H1 (cell line): ENCODE data around the gene TCF25. TPM values are rescaled to one million over a fixed set of nuclear protein-coding genes. Genes with fewer than 3 reads are reported as not detected.

Experiments
- CTCF ChIA-PET: fragments of 300-600 bp; sonication (Branson Sonifier 250); formaldehyde crosslinking; loops from one replicate; lab custom pipeline; 2021; ENCODE audit not compliant: partially characterized antibody; lab: Charles Lee
- POLR2A ChIA-PET: fragments of 300-600 bp; sonication (Branson Sonifier 250); formaldehyde crosslinking; loops from one replicate; lab custom pipeline; 2021; ENCODE audit warnings: inconsistent platforms; ENCODE audit not compliant: partially characterized antibody; lab: Charles Lee
- DNase-seq, 2 experiments: peaks; one replicate each; pipeline versions ENCODE4 v3.0.0 to v3.0.0-alpha.2; 2010 to 2022; ENCODE audit warnings: low spot score in 2 of 2, low read depth in 1 of 2, mixed read lengths in 1 of 2
- FAIRE-seq: peaks from 2 replicates; lab custom pipeline; 2011; peaks lifted over from hg19 to GRCh38; lab: Jason Lieb, UNC
- H2AFZ ChIP-seq: 2 replicates; pipeline ENCODE4 v1.8.1; 2012; ENCODE audit warnings: low read length, inconsistent platforms
- H2AK5ac ChIP-seq: 2 replicates; pipeline ENCODE4 v1.6.1; 2013; ENCODE audit warnings: low read depth, low read length
- H2BK120ac ChIP-seq: replicated peaks from 2 replicates; pipeline ENCODE3; 2013; ENCODE audit warnings: low read depth, low read length, inconsistent platforms
- H2BK12ac ChIP-seq: 2 replicates; pipeline ENCODE4 v1.6.1; 2013; ENCODE audit warnings: low read depth, low read length
- H2BK15ac ChIP-seq: 2 replicates; pipeline ENCODE4 v1.6.1; 2013; ENCODE audit warnings: low read length
- H2BK20ac ChIP-seq: 2 replicates; pipeline ENCODE4 v1.6.1; 2013; ENCODE audit warnings: low read length
- H2BK5ac ChIP-seq: 2 replicates; pipeline ENCODE4 v1.6.1; 2013; ENCODE audit warnings: low read depth, low read length
- H3K14ac ChIP-seq: 2 replicates; pipeline ENCODE4 v1.6.1; 2013; ENCODE audit warnings: inconsistent platforms; ENCODE audit not compliant: insufficient read length
- H3K18ac ChIP-seq: 2 replicates; pipeline ENCODE4 v1.6.1; 2013; ENCODE audit warnings: low read length; ENCODE audit errors: extremely low read depth
- H3K23ac ChIP-seq: 2 replicates; pipeline ENCODE4 v1.6.1; 2013; ENCODE audit warnings: inconsistent platforms; ENCODE audit not compliant: insufficient read length
- H3K23me2 ChIP-seq: 2 replicates; pipeline ENCODE4 v1.6.1; 2013; ENCODE audit warnings: low read depth, low read length
- H3K27ac ChIP-seq: 2 replicates; pipeline ENCODE4 v1.6.1; 2011; ENCODE audit warnings: low read depth, low read length, inconsistent platforms
- H3K27me3 ChIP-seq, 4 experiments: replicated peaks in 1 of 4; 1 replicate in 1 of 4; 2 replicates in 3 of 4; pipeline versions ENCODE4 v1.6.1 to v1.8.1; 2011 to 2013; ENCODE audit warnings: low read length in 3 of 4, mild to moderate bottlenecking in 3 of 4, inconsistent platforms in 2 of 4, mixed read lengths in 2 of 4, moderate library complexity in 1 of 4; ENCODE audit not compliant: control insufficient read depth in 3 of 4, insufficient read depth in 3 of 4; ENCODE audit errors: extremely low read depth in 1 of 4
- H3K36me3 ChIP-seq, 4 experiments: 2 replicates each; pipeline versions ENCODE4 v1.6.1 to v1.8.1; 2011 to 2013; ENCODE audit warnings: mild to moderate bottlenecking in 4 of 4, low read length in 3 of 4, moderate library complexity in 2 of 4, control low read depth in 1 of 4, inconsistent platforms in 1 of 4; ENCODE audit not compliant: insufficient read depth in 4 of 4, control insufficient read depth in 2 of 4
- H3K4ac ChIP-seq: replicated peaks from 2 replicates; pipeline ENCODE3; 2013; ENCODE audit warnings: low read length, low read depth, mixed read lengths, inconsistent platforms; ENCODE audit not compliant: insufficient read length
- H3K4me1 ChIP-seq, 4 experiments: replicated peaks in 1 of 4; 1 replicate in 1 of 4; 2 replicates in 3 of 4; pipeline versions ENCODE4 v1.6.1 to v1.8.1; 2011 to 2013; ENCODE audit warnings: low read length in 3 of 4, inconsistent platforms in 2 of 4, mixed read lengths in 1 of 4; ENCODE audit not compliant: insufficient read depth in 4 of 4, control insufficient read depth in 3 of 4
- H3K4me2 ChIP-seq, 2 experiments: 2 replicates each; pipeline versions ENCODE4 v1.6.1 to v1.8.1; 2011 to 2013; ENCODE audit warnings: low read depth in 2 of 2, low read length in 2 of 2, control low read depth in 1 of 2, inconsistent platforms in 1 of 2, mild to moderate bottlenecking in 1 of 2; ENCODE audit not compliant: insufficient read depth in 1 of 2
- H3K4me3 ChIP-seq, 4 experiments: fragments of 200-600, 300-600 bp in 1 of 4; sonication (generic), shearing (Covaris generic), sonication (Bioruptor Twin) in 1 of 4; 2 replicates each; pipeline versions ENCODE4 v1.5.1 to v1.8.1; 2011 to 2016; ENCODE audit warnings: low read length in 4 of 4, low read depth in 3 of 4, control low read depth in 2 of 4, inconsistent platforms in 2 of 4, mild to moderate bottlenecking in 2 of 4, mixed read lengths in 1 of 4, moderate library complexity in 1 of 4; ENCODE audit not compliant: insufficient read depth in 2 of 4; ENCODE audit errors: extremely low read depth in 1 of 4
- H3K56ac ChIP-seq: replicated peaks from 2 replicates; pipeline ENCODE3; 2013; ENCODE audit warnings: low read depth, mild to moderate bottlenecking, mixed read lengths, low read length, inconsistent platforms; ENCODE audit not compliant: insufficient read length
- H3K79me1 ChIP-seq: 2 replicates; pipeline ENCODE4 v1.6.1; 2013; ENCODE audit warnings: low read depth, low read length, control low read depth
- H3K79me2 ChIP-seq, 2 experiments: 2 replicates each; pipeline versions ENCODE4 v1.6.1 to v1.8.1; 2012 to 2013; ENCODE audit warnings: low read length in 2 of 2, mild to moderate bottlenecking in 2 of 2, inconsistent platforms in 1 of 2; ENCODE audit not compliant: insufficient read depth in 2 of 2, control insufficient read depth in 1 of 2
- H3K9ac ChIP-seq, 4 experiments: replicated peaks in 1 of 4; 1 replicate in 1 of 4; 2 replicates in 3 of 4; pipeline versions ENCODE4 v1.6.1 to v1.8.1; 2011 to 2013; ENCODE audit warnings: low read depth in 3 of 4, low read length in 3 of 4, control low read depth in 2 of 4, mild to moderate bottlenecking in 2 of 4, moderate library complexity in 2 of 4, inconsistent platforms in 1 of 4; ENCODE audit errors: extremely low read depth in 1 of 4
- H3K9me3 ChIP-seq, 2 experiments: 2 replicates each; pipeline versions ENCODE4 v1.6.1 to v1.8.1; 2012 to 2013; ENCODE audit warnings: mild to moderate bottlenecking in 2 of 2, moderate library complexity in 2 of 2, control low read depth in 1 of 2, inconsistent platforms in 1 of 2, low read depth in 1 of 2, low read length in 1 of 2, mixed read lengths in 1 of 2; ENCODE audit not compliant: insufficient read depth in 2 of 2
- H4K20me1 ChIP-seq, 2 experiments: replicated peaks in 1 of 2; 2 replicates each; pipeline versions ENCODE3 to v1.8.1; 2011 to 2013; ENCODE audit warnings: inconsistent platforms in 2 of 2, low read length in 2 of 2, mild to moderate bottlenecking in 1 of 2; ENCODE audit not compliant: insufficient read depth in 2 of 2, control insufficient read depth in 1 of 2
- H4K5ac ChIP-seq: 2 replicates; pipeline ENCODE4 v1.6.1; 2013; ENCODE audit warnings: low read length, low read depth, mixed read lengths, inconsistent platforms; ENCODE audit not compliant: insufficient read length
- H4K8ac ChIP-seq: 2 replicates; pipeline ENCODE4 v1.8.0; 2013; ENCODE audit warnings: mild to moderate bottlenecking, moderate library complexity, low read length, inconsistent platforms; ENCODE audit not compliant: insufficient read depth; ENCODE audit errors: extremely low read depth
- H4K91ac ChIP-seq: replicated peaks from 2 replicates; pipeline ENCODE3; 2013; ENCODE audit warnings: low read length, mixed read lengths, inconsistent platforms; ENCODE audit not compliant: insufficient read length
- ASH2L ChIP-seq: fragments of 200-600, 300-600 bp; sonication (generic); IDR thresholded peaks from one replicate; pipeline ENCODE4 v1.7.1; 2017; ENCODE audit warnings: low read length
- EP300 ChIP-seq, 2 experiments: IDR thresholded peaks; 1 replicate in 1 of 2; 2 replicates in 1 of 2; pipeline ENCODE4 v1.6.1; 2011 to 2012; ENCODE audit warnings: low read depth in 2 of 2, low read length in 2 of 2, mild to moderate bottlenecking in 2 of 2, borderline replicate concordance in 1 of 2, inconsistent platforms in 1 of 2, moderate library complexity in 1 of 2
- EZH2 ChIP-seq: fragments of 200-600 bp; sonication (generic); IDR thresholded peaks from 2 replicates; pipeline ENCODE4 v1.7.1; 2012; ENCODE audit warnings: low read depth, mild to moderate bottlenecking, moderate library complexity, low read length, inconsistent platforms; ENCODE audit not compliant: severe bottlenecking
- SAP30 ChIP-seq: fragments of 300-600 bp; sonication (generic); IDR thresholded peaks from 2 replicates; pipeline ENCODE4 v1.7.1; 2012; ENCODE audit warnings: low read length, moderate library complexity, mild to moderate bottlenecking, inconsistent platforms; ENCODE audit not compliant: insufficient read depth, insufficient replicate concordance
- SP1 ChIP-seq: IDR thresholded peaks from 2 replicates; pipeline ENCODE4 v1.6.1; 2011; ENCODE audit warnings: low read depth, low read length
- SRF ChIP-seq: IDR thresholded peaks from 2 replicates; pipeline ENCODE4 v1.6.1; 2011; ENCODE audit warnings: mild to moderate bottlenecking, low read depth, low read length, moderate library complexity
- SUZ12 ChIP-seq: fragments of 200-600 bp; sonication (generic); IDR thresholded peaks from 2 replicates; pipeline ENCODE4 v1.6.1; 2012; ENCODE audit warnings: mild to moderate bottlenecking, inconsistent platforms, low read length, moderate library complexity, mixed read lengths
- WGBS, 2 experiments: shearing (Covaris generic) in 1 of 2; methylation state at CpG; one replicate each; pipeline versions ENCODE4 v1.1.6 to v1.1.7; 2013 to 2015; ENCODE audit warnings: low lambda C conversion rate in 2 of 2, mixed read lengths in 2 of 2, inconsistent platforms in 1 of 2, low coverage in 1 of 2, missing lambda C conversion rate in 1 of 2; ENCODE audit not compliant: insufficient replicate concordance in 2 of 2, insufficient coverage in 1 of 2, insufficient read length in 1 of 2; ENCODE audit errors: extremely low coverage in 1 of 2, missing lambda C conversion rate in 1 of 2; 5-methylcytosine and 5-hydroxymethylcytosine counted together
- polyA plus RNA-seq, 7 experiments: library from polyadenylated mRNA; depleted of rRNA in 3 of 7; stranded (reverse) in 5 of 7; unstranded in 2 of 7; fragments of >200 nt in 5 of 7; fragments of 200-250 nt in 2 of 7; gene quantifications; 1 replicate in 5 of 7; 2 replicates in 1 of 7; 4 replicates in 1 of 7; pipeline versions ENCODE4 v1.2.1 to v1.2.3, GENCODE V29; 2011 to 2013; ENCODE audit warnings: missing spikeins in 2 of 7, mixed read lengths in 2 of 7
- total RNA-seq: library from RNA; stranded (reverse); fragmentation: NEBNext Ultra II Directional; extraction: Animal tissue kit (Norgen Biotek cat#: 25700); gene quantifications from 2 replicates; pipeline ENCODE4 v1.2.1, GENCODE V29; 2021

The TCF25 gene
- total and polyA plus RNA-seq, 2 of the 8 experiments (the other 6 are each of a cell fraction or from before 2014, with no cell fraction given) = 78.1 to 102 TPM

DNA sequence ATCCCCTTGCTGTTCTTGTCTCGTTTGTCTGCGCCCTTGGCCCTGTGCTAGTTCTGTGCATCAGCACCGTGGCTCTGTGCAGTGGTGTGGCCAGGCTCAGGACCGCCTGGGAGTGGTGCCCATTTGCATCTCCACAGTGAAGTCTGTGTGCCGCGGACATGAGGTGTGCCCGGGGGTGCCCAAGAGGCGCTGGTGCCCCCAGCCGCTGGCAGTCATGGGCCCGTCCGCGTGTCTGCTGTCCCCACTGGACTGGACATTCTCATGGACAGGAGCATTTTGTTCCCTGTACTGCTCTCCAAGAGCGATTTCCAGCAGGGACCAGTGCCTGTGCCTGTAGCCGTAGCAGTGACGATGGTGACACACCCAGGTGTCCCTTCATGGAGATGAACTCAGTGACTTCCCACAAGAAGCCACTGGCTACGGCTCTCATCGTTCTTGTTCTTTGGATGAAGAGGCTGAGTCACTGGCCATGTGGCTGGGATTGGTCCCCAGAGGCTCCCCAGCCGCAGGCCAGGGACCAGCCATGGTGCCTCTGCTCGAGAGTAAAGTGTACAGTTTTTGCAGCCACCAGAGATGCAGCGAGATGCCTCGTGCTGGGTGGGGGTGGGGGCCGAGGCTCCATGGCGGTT, 32.2 kb downstream of the TCF25 start:
- no peak overlapping the region for H2BK120ac ChIP-seq
- no peak overlapping the region for H2AK5ac ChIP-seq
- H2BK5ac ChIP-seq = no peak overlapping the region
- H3K27ac ChIP-seq = no peak overlapping the region
- no peak for FAIRE-seq
- H2AFZ ChIP-seq = no peak overlapping the region
- peaks cover 0 to 1% of the 10 kb centered on the region in 2 experiments for H4K20me1 ChIP-seq
- H3K14ac ChIP-seq = no peak overlapping the region
- H3K56ac ChIP-seq = no peak overlapping the region
- TF ChIP-seq SAP30 (no peak), SUZ12 (no peak), EZH2 (no peak), ASH2L (no peak), EP300 (IDR thresholded peaks at IDR 0.05; ENCODE audit: borderline replicate concordance in 1 of 2, low read depth in 2 of 2, low read length in 2 of 2) (no peak), SP1 (no peak), SRF (no peak)
- H3K4me1 ChIP-seq = peaks cover 0 to 2% (median 0%) of the 10 kb centered on the region in 4 experiments; a peak in 4 of 7 replicates
- no peaks in the 10 kb centered on the region for H3K79me2 ChIP-seq
- no peak overlapping the region for H2BK20ac ChIP-seq
- DNase-seq = no peak
- no peak overlapping the region for H2BK12ac ChIP-seq
- H3K27me3 ChIP-seq = no peaks in the 10 kb centered on the region
- H2BK15ac ChIP-seq = no peak overlapping the region
- no peak overlapping the region for H3K4me3 ChIP-seq
- no peak overlapping the region for H3K18ac ChIP-seq
- WGBS, 2 experiments = 94% methylated on average over 23 of the region's 23 CpGs; no CpG with 5 or more reads in 1 of the 2 experiments
- H3K23me2 ChIP-seq = no peaks in the 10 kb centered on the region; the same call in 1 of the 2 replicates
- H3K79me1 ChIP-seq = no peaks in the 10 kb centered on the region
- no peak overlapping the region for H3K23ac ChIP-seq
- H3K4me2 ChIP-seq = no peak overlapping the region
- no peak overlapping the region for H4K91ac ChIP-seq
- no peak overlapping the region for H3K9ac ChIP-seq
- no peak overlapping the region for H4K5ac ChIP-seq
- ChIA-PET CTCF (no interaction called here), POLR2A (interaction anchor here (1.2 to 1.5 kb wide), 2 partner anchors 13 to 18 kb away, joined by 5 read pairs; partner anchors contain the start of genes MC1R and TUBB3)
- H3K4ac ChIP-seq = no peak overlapping the region
- H4K8ac ChIP-seq = no peak overlapping the region; the same call in 1 of the 2 replicates
- peaks cover 0 to 19% of the 10 kb centered on the region in 2 experiments; a peak in 3 of 4 replicates for H3K9me3 ChIP-seq
- peaks cover 2 to 16% (median 11%) of the 10 kb centered on the region in 4 experiments; a peak in 7 of 8 replicates for H3K36me3 ChIP-seq
